Activated naive CD8-positive, alpha-beta T cell treated with anti-CD3 and anti-CD28 coated beads, Interleukin-2, amount 50 U/mL, for 24 hours (primary cell): Measurements from ENCODE around the gene SOCS7.

Experiments used
- ATAC-seq: fragments of 150-1000 bp; cut with Tn5 transposase; one replicate; pipeline ENCODE4 v1.10.0; 2021
- DNase-seq: peaks from one replicate; pipeline ENCODE4 v3.0.0; 2021
- H3K27ac Mint-ChIP-seq: one replicate; pipeline ENCODE4 v1.8.0; 2021; ENCODE audit warnings: mild to moderate bottlenecking, mixed read lengths
- H3K27me3 Mint-ChIP-seq: one replicate; pipeline ENCODE4 v1.8.0; 2021; ENCODE audit warnings: mixed read lengths
- H3K36me3 Mint-ChIP-seq: one replicate; pipeline ENCODE4 v1.8.0; 2021; ENCODE audit warnings: low read depth, mixed read lengths
- H3K4me1 Mint-ChIP-seq: one replicate; pipeline ENCODE4 v1.8.0; 2021; ENCODE audit warnings: mixed read lengths
- H3K4me3 Mint-ChIP-seq: one replicate; pipeline ENCODE4 v1.8.0; 2021; ENCODE audit warnings: mild to moderate bottlenecking, moderate library complexity, mixed read lengths
- H3K9me3 Mint-ChIP-seq: one replicate; pipeline ENCODE4 v1.8.0; 2021; ENCODE audit warnings: mixed read lengths

The SOCS7 gene

GRCh38 chr17:38418062-38418692 lies 66.5 kb downstream of the SOCS7 start:
- ATAC-seq (no peak), DNase-seq (no peak)
- H3K27me3 Mint-ChIP-seq, result peaks cover 54% of the 10 kb centered on the region
- H3K4me1 Mint-ChIP-seq, result peaks cover 9% of the 10 kb centered on the region
- H3K4me3 Mint-ChIP-seq, result no peak overlapping the region
- no peaks in the 10 kb centered on the region for H3K36me3 Mint-ChIP-seq
- no peak overlapping the region for H3K27ac Mint-ChIP-seq
- H3K9me3 Mint-ChIP-seq, result no peaks in the 10 kb centered on the region

DNA sequence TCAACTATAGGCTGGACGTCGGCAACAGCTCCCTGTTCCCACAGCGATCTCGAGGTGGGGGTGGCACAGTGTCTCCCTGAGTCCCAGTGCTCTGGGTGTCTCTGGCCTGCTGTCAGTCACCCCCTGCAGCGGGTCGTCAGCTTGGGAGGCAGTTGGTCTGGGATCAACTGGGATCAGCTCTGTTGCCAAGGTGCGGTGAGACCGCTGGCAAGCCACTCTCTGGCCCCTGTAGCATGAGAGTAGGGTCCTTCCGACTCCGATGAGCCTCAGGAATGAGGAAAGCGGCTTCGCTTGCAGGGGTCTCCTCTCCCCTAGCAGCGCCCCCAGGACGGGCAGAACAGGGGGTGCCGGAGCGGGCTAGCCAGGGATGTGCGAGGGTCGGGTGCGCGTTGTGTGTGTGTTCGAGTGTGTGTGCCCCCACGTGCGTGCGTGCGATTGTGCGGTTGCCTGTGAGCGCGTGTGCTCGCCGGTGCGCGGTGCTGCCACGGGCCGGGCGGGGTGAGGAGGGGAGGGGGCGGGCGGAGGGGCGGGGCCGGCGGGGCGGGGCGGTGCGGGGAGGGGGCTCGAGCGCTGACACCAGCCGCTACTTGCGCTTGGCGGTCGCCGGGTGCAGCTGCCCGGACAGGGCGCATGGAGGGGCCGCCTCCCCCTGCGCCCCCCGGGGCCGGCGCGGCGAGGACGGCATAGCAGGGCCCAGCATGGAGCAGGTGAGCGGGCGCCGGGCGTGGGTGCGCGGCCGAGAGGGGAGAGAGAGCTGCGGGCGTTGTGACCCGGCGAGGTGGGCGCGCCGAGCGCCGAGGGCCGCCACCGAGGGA lies 67.3 kb downstream of the SOCS7 start:
- peaks cover 60% of the 10 kb centered on the region for H3K27me3 Mint-ChIP-seq
- no peaks in the 10 kb centered on the region for H3K9me3 Mint-ChIP-seq
- DNase-seq (no peak), ATAC-seq (no peak)
- no peak overlapping the region for H3K27ac Mint-ChIP-seq
- H3K36me3 Mint-ChIP-seq, result no peaks in the 10 kb centered on the region
- peak overlapping the region; percentile 52 for H3K4me3 Mint-ChIP-seq
- H3K4me1 Mint-ChIP-seq, result peaks cover 9% of the 10 kb centered on the region

- ATAC-seq (no peak), DNase-seq (no peak)
- H3K27me3 Mint-ChIP-seq, result peaks cover 63% of the 10 kb centered on the region
- no peak overlapping the region for H3K27ac Mint-ChIP-seq
- no peak overlapping the region for H3K4me3 Mint-ChIP-seq
- no peaks in the 10 kb centered on the region for H3K9me3 Mint-ChIP-seq
- H3K4me1 Mint-ChIP-seq, result peaks cover 9% of the 10 kb centered on the region
- no peaks in the 10 kb centered on the region for H3K36me3 Mint-ChIP-seq
These were observed 67.9 kb downstream of the SOCS7 start for GRCh38 chr17:38419508-38419981.

DNA sequence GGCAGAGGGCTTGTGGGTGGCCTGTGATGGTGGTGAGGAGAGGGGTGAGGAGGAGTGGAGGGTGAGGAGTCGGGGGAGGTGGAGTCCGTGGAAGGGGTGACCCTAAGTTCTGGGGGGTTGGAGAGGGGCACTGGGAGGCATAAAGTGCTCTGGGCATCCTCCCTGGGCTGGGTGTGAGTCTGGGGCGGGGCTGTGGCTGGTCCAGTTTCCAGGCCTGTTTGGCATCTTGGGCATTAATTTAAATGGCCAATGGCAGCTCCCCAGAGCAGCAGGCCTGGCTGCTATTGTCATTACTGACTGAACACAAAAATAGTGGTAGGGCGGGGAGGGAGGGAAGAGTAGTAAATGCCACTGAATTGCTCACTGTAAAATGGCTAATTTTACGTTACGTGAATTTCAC lies 68.9 kb downstream of the SOCS7 start:
- Mint-ChIP-seq H3K4me1 (peaks cover 7% of the 10 kb centered on the region), H3K27me3 (peaks cover 70% of the 10 kb centered on the region), H3K27ac (no peak overlapping the region), H3K4me3 (no peak overlapping the region), H3K9me3 (no peaks in the 10 kb centered on the region), H3K36me3 (no peaks in the 10 kb centered on the region)
- no peak for DNase-seq
- no peak for ATAC-seq

DNA sequence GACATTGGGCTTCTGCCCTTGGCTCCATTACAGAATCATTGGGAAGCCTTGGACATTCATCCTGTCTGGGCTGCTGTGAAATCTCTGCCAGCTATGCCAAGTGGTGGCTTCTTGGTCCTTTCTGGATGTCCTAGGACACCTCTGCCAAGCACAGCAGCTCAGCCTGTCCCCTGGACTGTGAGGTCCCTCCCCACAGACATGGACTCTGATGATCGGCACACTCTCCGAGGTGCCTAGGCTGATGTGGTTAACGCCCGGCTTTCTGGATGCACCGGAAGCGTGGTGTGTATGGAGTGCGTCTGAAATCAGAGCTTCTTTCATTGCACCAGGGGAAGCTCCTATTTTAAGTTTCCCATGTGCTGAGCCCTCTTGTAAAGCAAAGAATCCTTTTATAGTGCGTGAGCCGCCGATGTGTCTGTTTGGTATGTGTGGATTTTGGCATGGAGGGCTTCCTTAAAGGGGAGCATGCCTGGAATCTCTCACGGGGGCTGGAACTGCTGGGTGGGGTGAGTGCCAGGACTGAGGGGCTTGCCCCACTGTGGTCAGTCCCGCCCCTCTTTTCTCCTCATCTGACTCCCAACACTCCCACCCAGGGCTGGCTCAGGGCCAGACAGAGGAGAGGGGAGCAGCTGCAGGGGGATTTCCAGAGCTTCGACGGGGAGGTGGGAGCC lies 69.7 kb downstream of the SOCS7 start:
- H3K27ac Mint-ChIP-seq, result no peak overlapping the region
- H3K27me3 Mint-ChIP-seq, result peaks cover 69% of the 10 kb centered on the region
- ATAC-seq (no peak), DNase-seq (no peak)
- H3K4me1 Mint-ChIP-seq, result peaks cover 3% of the 10 kb centered on the region
- H3K9me3 Mint-ChIP-seq, result no peaks in the 10 kb centered on the region
- H3K4me3 Mint-ChIP-seq, result no peak overlapping the region
- no peaks in the 10 kb centered on the region for H3K36me3 Mint-ChIP-seq

DNA sequence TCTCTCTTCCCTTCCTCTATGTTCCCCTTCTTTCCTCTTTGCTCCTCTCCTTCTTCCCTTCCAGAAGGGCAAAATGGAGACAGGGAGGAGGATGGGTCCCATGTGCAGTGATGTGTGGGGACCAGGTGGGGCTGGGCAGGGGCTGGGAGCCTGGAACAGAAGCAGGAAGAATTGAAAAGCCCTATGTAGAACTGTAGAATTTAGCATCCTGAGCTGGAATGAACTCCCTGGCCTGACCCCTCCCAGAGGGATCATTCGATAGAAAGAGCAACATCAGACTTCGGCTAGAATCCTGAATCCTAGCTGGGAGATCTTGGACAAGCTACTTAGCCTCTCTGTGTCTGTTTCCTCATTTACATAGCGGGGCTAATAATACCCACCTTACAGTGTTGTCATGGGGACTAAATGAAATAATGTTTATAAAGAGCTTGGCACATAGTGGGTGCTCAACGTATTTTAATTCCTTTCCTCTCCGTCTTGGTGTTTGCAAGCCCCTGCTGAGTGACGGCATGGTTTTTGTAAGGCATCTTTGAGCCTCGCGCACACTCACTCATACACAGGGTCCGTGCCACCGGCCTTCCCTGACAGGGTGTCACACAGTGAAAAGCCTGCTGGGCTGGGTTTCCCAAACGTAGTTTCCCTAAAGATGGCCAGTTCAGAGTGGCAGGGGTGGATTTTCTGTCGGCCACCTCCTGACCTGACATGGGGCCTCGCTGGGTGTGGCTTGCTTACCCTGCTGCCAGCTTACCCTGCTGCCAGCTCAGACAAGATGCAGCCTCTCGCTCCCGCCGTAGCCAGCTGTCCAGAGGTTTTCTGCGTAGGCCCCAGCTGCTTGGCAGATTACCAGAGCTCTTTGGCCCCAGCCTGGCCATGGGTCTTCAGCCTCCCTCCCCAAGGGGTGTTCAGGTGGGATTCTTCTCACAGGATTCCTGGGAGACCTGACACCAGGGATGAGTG lies 70.5 kb downstream of the SOCS7 start:
- Mint-ChIP-seq H3K27ac (no peak overlapping the region), H3K27me3 (peaks cover 63% of the 10 kb centered on the region)
- no peak for ATAC-seq

DNA sequence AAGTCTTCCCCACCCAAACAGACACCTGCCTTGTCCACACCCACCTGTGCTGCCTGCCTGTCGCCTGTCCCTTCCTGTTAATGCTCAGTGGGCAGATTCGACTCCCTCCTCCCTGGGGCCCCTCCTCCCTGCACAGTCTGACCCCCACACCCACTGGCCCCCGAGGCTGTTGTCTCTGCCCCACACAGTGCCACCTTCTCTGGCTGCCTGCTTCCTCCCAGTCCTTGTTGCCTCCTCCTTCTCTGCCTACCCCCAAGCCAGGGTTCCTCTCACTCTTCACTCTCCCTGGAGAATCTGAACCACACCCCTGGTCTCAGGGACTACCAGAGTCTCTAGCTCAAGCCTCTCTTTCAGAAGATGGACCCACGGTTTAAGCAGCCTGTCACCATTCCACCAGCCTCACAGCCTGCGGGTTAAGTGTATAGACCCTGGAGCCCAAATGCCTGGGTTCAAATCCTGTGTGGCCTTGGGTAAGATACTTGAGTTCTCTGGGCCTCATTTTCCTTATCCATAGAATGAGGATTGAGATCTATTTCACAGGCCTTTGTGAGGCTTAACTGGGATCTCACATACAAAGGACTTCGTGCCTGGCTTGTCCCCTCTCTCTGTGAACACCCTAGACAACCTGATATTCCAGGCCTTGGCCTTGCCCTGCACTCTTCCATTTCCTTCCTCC lies 72.8 kb downstream of the SOCS7 start:
- no peak overlapping the region for H3K4me3 Mint-ChIP-seq
- peaks cover 55% of the 10 kb centered on the region for H3K27me3 Mint-ChIP-seq
- peaks cover 10% of the 10 kb centered on the region for H3K4me1 Mint-ChIP-seq
- ATAC-seq (no peak), DNase-seq (no peak)
- no peak overlapping the region for H3K27ac Mint-ChIP-seq
- no peaks in the 10 kb centered on the region for H3K36me3 Mint-ChIP-seq
- H3K9me3 Mint-ChIP-seq, result no peaks in the 10 kb centered on the region

More for the DNA sequence above, 70.5 kb downstream of the SOCS7 start:
- H3K4me3 Mint-ChIP-seq, result no peak overlapping the region
- no peak for DNase-seq
- H3K9me3 Mint-ChIP-seq, result no peaks in the 10 kb centered on the region
- peaks cover 5% of the 10 kb centered on the region for H3K4me1 Mint-ChIP-seq
- no peaks in the 10 kb centered on the region for H3K36me3 Mint-ChIP-seq

DNA sequence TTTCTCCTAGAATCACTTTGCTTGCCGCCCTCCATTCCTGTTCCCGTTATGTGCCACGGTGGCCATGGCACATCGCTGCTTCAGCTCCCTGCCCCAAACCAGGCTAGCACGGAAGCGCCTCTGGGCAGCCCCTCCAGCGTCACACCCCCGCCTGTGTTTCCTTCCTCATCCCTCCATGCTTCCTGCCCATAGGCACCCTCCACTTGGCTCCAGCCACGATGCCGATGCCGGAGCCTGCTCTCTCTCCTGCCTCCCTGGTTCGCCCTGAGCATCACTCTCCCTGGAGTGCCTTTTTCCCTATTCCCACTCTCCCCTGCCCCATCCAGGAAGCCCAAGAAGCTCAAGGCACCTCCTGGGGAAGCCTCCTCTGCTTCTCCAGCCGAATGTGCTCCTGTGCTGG lies 73.4 kb downstream of the SOCS7 start:
- no peaks in the 10 kb centered on the region for H3K9me3 Mint-ChIP-seq
- no peak overlapping the region for H3K4me3 Mint-ChIP-seq
- H3K27ac Mint-ChIP-seq, result no peak overlapping the region
- peaks cover 12% of the 10 kb centered on the region for H3K4me1 Mint-ChIP-seq
- H3K36me3 Mint-ChIP-seq, result no peaks in the 10 kb centered on the region
- H3K27me3 Mint-ChIP-seq, result peaks cover 53% of the 10 kb centered on the region
- ATAC-seq, result no peak
- DNase-seq, result no peak

GRCh38 chr17:38425744-38426143 lies 74.1 kb downstream of the SOCS7 start:
- H3K9me3 Mint-ChIP-seq, result no peaks in the 10 kb centered on the region
- peaks cover 12% of the 10 kb centered on the region for H3K4me1 Mint-ChIP-seq
- DNase-seq, result no peak
- peaks cover 52% of the 10 kb centered on the region for H3K27me3 Mint-ChIP-seq
- ATAC-seq, result no peak
- H3K4me3 Mint-ChIP-seq, result no peak overlapping the region
- no peak overlapping the region for H3K27ac Mint-ChIP-seq
- H3K36me3 Mint-ChIP-seq, result no peaks in the 10 kb centered on the region

DNA sequence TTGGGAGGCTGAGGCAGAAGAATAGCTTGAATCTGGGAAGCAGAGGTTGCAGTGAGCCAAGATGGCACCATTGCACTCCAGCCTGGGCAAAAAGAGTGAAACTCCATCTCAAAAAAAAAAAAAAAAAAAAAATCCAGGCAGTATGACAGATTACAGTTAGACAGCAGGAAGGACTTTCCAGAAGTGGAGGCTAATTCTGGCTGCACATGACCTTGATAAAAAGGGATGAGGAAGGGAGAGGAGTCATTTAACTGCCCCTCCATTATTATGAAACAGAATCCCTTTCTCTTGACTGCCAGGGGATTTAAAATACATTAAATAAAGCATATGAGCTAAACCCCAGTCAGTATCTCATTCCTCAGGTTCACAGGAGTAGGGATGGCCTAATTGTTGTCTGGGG lies 74.8 kb downstream of the SOCS7 start:
- ATAC-seq (no peak), DNase-seq (no peak)
- Mint-ChIP-seq H3K4me1 (peaks cover 12% of the 10 kb centered on the region), H3K27ac (no peak overlapping the region), H3K9me3 (no peaks in the 10 kb centered on the region), H3K36me3 (no peaks in the 10 kb centered on the region), H3K4me3 (no peak overlapping the region), H3K27me3 (peaks cover 49% of the 10 kb centered on the region)

DNA sequence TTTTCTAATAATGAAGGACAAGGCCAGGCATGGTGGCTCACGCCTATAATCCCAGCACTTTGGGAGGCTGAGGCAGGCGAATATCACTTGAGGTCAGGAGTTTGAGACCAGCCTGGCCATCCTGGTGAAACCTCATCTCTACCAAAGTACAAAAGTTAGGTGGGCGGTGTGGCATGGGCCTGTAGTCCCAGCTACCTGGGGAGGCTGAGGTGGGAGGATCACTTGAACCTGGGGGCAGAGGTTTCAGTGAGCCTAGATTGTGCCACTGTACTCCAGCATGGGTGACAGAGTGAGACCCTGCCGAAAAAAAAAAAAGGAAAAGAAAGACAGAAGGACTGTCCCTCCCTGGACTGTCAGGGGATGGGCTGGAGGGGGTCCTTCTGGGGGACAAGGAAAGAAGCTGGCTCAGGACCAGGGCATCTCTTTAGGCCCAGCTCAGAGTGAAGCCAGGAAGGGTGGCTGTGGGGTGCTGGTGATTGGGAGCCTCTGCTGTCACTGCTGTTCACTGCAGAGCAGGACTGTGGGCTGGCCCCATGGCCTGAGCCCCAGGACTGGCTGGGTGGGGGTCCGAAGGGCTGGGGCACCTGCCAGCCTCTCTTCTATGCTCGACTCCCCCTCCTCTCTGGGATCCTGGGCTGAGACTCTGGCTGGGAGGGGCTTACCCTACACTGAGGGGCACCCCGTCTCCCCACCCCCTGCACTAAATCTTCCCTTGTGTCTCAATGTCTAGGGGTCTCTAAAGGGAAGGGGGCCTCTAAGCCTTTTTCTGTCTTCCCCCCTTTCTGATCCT lies 75.7 kb downstream of the SOCS7 start:
- Mint-ChIP-seq H3K4me1 (peaks cover 12% of the 10 kb centered on the region), H3K9me3 (no peaks in the 10 kb centered on the region), H3K27ac (no peak overlapping the region), H3K36me3 (no peaks in the 10 kb centered on the region), H3K27me3 (peaks cover 41% of the 10 kb centered on the region), H3K4me3 (peak overlapping the region; percentile 63)
- no peak for DNase-seq
- ATAC-seq, result no peak

DNA sequence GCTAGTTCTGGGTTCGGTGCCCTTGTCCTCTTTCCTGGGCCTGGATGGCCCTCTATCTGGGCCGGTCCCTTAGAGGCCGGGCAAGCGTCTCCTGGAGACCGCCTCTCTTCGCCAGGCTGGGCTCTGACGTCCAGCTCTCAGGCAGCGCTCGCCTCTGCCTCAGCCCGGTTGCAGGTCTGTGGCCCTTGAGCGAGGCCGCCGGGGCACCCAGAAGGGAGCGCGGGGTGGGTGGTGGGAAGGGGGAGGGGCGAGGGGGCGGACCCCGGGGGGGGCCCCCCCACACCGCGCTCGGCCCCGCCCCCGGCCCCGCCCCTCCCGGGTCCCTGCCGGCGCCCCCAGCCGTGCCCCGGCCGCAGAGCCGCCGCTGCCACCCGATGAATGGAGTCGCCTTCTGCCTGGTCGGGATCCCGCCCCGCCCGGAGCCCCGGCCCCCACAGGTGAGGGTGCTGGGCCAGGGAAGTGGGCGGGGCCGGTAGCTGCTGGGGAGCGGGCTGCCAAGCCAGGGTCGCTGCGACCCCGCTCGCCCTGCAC lies 76.5 kb downstream of the SOCS7 start, which contains the start of gene ARHGAP23:
Gene ARHGAP23, plus strand, starts transcription at position 353 of the 531 bp plus-strand sequence. Its CDS starts 22 bp downstream, at position 375.
- peaks cover 12% of the 10 kb centered on the region for H3K4me1 Mint-ChIP-seq
- peaks cover 34% of the 10 kb centered on the region for H3K27me3 Mint-ChIP-seq
- DNase-seq, result peak; percentile 30
- peak; percentile 33 for ATAC-seq
- H3K27ac Mint-ChIP-seq, result no peak within 1 kb of the TSS
- H3K36me3 Mint-ChIP-seq, result no peaks in the 10 kb centered on the region
- no peaks in the 10 kb centered on the region for H3K9me3 Mint-ChIP-seq
- peak within 1 kb of the TSS; percentile 63 for H3K4me3 Mint-ChIP-seq
